Right cardiac atrium (tissue), 5 donors: ENCODE results near the gene COL4A1. TPM values are rescaled to one million over a fixed set of nuclear protein-coding genes. Genes with fewer than 3 reads are reported as not detected.
"Not testable (repeated sequence)": the region's sequence is repeated elsewhere in the genome, so short reads cannot be mapped to it uniquely, and the experiment has no call there.

Experiments used
- ATAC-seq, 2 donors: fragments of 200-7000 bp; cut with Tn5 transposase; one replicate each; pipeline versions ENCODE4 v1.8.0 to v1.9.1; 2020; ENCODE audit warnings: moderate library complexity in 2 of 2, mild to moderate bottlenecking in 1 of 2
- DNase-seq, 3 donors: peaks; one replicate each; pipeline ENCODE4 v3.0.0-alpha.2; 2020
- H3K27ac ChIP-seq: one replicate; pipeline ENCODE4 v1.5.1; 2013; ENCODE audit warnings: mild to moderate bottlenecking, low read length, control low read depth, moderate library complexity
- H3K27me3 ChIP-seq: one replicate; pipeline ENCODE4 v1.6.1; 2013; ENCODE audit not compliant: control insufficient read depth, insufficient read depth
- H3K4me1 ChIP-seq: one replicate; pipeline ENCODE4 v1.6.1; 2013; ENCODE audit warnings: low read length; ENCODE audit not compliant: control insufficient read depth, insufficient read depth
- H3K4me3 ChIP-seq: one replicate; pipeline ENCODE4 v1.5.1; 2013; ENCODE audit warnings: low read length, control low read depth
- H3K9me3 ChIP-seq: one replicate; pipeline ENCODE4 v1.6.1; 2013; ENCODE audit warnings: low read length; ENCODE audit not compliant: control insufficient read depth
- WGBS: extraction: QIAGEN DNeasy Blood & Tissue Kit; methylation state at CpG from one replicate; pipeline ENCODE4 v1.1.7; 2013; 5-methylcytosine and 5-hydroxymethylcytosine counted together
- intact Hi-C, 4 donors: fragments of 100-400 bp; cut with DNase I; formaldehyde crosslinking; loops; one replicate each; pipeline versions ENCODE4 v1.11.0 to v1.14.0; 2022 to 2023
- polyA plus RNA-seq: library from polyadenylated mRNA; stranded (reverse); fragments of 200-250 nt; gene quantifications from one replicate; pipeline ENCODE4 v1.2.3, GENCODE V29; 2013
- total RNA-seq, 4 donors: library from RNA; stranded (reverse); fragmentation: NEBNext Ultra II Directional; extraction: Animal tissue kit (Norgen Biotek cat#: 25700); gene quantifications; one replicate each; pipeline ENCODE4 v1.2.1, GENCODE V29; 2021
- donor health status: healthy with polysubstance abuse.
- donor health status: DM: no; HTN: yes; CAD: no.
- donor health status: DM: no; HTN: no; CAD: no.
- donor health status: DM: no; HTN: yes; CAD: no; lungs with severe emphysema.
- donor health status: DM: yes; HTN: yes; CAD: no.

The COL4A1 gene
- total and polyA plus RNA-seq, 5 donors, result 69.8 to 267 (median 102) TPM

- ATAC-seq (no peak), DNase-seq (no peak)
- intact Hi-C loops, result no loop called here
- Histone ChIP-seq H3K27ac (no peak overlapping the region), H3K4me1 (no peaks in the 10 kb centered on the region), H3K4me3 (no peak overlapping the region), H3K9me3 (no peaks in the 10 kb centered on the region), H3K27me3 (no peaks in the 10 kb centered on the region)
- WGBS, result 71% methylated on average over 2 of the region's 2 CpGs
These were observed 192.6 kb downstream of the COL4A1 start for GRCh38 chr13:110114316-110114715.

GRCh38 chr13:110113284-110113764 is 193.6 kb downstream of the COL4A1 start:
- no peaks in the 10 kb centered on the region for H3K27me3 ChIP-seq
- intact Hi-C loops, result no loop called here
- no peak overlapping the region for H3K27ac ChIP-seq
- ATAC-seq (no peak), DNase-seq (no peak)
- WGBS, result 76% methylated on average over 2 of the region's 2 CpGs
- H3K4me1 ChIP-seq, result peaks cover 2% of the 10 kb centered on the region
- H3K9me3 ChIP-seq, result no peaks in the 10 kb centered on the region
- H3K4me3 ChIP-seq, result no peak overlapping the region

DNA sequence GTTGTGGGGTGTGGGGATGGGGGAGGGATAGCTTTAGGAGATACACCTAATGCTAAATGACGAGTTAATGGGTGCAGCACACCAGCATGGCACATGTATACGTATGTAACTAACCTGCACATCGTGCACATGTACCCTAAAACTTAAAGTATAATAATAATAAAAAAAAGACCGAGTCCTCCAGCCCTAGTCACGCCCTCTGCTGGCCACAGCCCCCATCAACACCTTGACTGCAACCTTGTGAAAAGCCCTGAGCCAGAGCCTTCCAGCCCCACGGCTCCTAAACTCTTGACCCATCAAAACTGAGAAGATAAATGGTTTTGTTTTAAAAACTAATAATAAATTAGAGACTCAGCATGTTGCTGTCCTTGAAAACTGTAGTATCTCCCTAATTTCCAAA is 194.6 kb downstream of the COL4A1 start:
- DNase-seq, intact Hi-C loops, H3K4me1 ChIP-seq, ATAC-seq, H3K9me3 ChIP-seq, H3K27ac ChIP-seq, H3K4me3 ChIP-seq, H3K27me3 ChIP-seq: not testable (repeated sequence)
- 73% methylated on average over 6 of the region's 6 CpGs for WGBS

GRCh38 chr13:110110783-110111182 is 196.2 kb downstream of the COL4A1 start:
- 94% methylated on average over 19 of the region's 19 CpGs for WGBS
- DNase-seq (no peak), ATAC-seq (no peak)
- H3K27me3 ChIP-seq, result no peaks in the 10 kb centered on the region
- H3K4me1 ChIP-seq, result peaks cover 2% of the 10 kb centered on the region
- H3K4me3 ChIP-seq, result no peak overlapping the region
- intact Hi-C loops, result no loop called here
- H3K27ac ChIP-seq, result no peak overlapping the region
- H3K9me3 ChIP-seq, result no peaks in the 10 kb centered on the region

- peak; percentile 91 to 92 for ATAC-seq
- WGBS, result 32% methylated on average over 15 of the region's 15 CpGs
- H3K4me3 ChIP-seq, result no peak overlapping the region
- no peaks in the 10 kb centered on the region for H3K9me3 ChIP-seq
- H3K27ac ChIP-seq, result peak overlapping the region; percentile 68
- peaks cover 2% of the 10 kb centered on the region for H3K4me1 ChIP-seq
- intact Hi-C loops, result loop anchor here (5.0 to 10.0 kb wide), 6 partner anchors 235 to 1145 kb away; partner anchors contain the start of gene IRS2 (in 4 of the 4)
- DNase-seq, result peak; percentile 90 to 92 (median 90)
- H3K27me3 ChIP-seq, result no peaks in the 10 kb centered on the region
These were observed 197.0 kb downstream of the COL4A1 start for GRCh38 chr13:110109910-110110309.

GRCh38 chr13:110109140-110109783 is 197.7 kb downstream of the COL4A1 start:
- no peak for ATAC-seq
- H3K4me1 ChIP-seq, result peaks cover 2% of the 10 kb centered on the region
- H3K4me3 ChIP-seq, result no peak overlapping the region
- DNase-seq, result no peak
- no peaks in the 10 kb centered on the region for H3K9me3 ChIP-seq
- WGBS, result 50% methylated on average over 10 of the region's 10 CpGs
- peak overlapping the region; percentile 34 for H3K27ac ChIP-seq
- intact Hi-C loops, result loop anchor here (5.0 to 10.0 kb wide), 6 partner anchors 234 to 1144 kb away; partner anchors contain the start of gene IRS2 (in 4 of the 4)
- H3K27me3 ChIP-seq, result no peaks in the 10 kb centered on the region

DNA sequence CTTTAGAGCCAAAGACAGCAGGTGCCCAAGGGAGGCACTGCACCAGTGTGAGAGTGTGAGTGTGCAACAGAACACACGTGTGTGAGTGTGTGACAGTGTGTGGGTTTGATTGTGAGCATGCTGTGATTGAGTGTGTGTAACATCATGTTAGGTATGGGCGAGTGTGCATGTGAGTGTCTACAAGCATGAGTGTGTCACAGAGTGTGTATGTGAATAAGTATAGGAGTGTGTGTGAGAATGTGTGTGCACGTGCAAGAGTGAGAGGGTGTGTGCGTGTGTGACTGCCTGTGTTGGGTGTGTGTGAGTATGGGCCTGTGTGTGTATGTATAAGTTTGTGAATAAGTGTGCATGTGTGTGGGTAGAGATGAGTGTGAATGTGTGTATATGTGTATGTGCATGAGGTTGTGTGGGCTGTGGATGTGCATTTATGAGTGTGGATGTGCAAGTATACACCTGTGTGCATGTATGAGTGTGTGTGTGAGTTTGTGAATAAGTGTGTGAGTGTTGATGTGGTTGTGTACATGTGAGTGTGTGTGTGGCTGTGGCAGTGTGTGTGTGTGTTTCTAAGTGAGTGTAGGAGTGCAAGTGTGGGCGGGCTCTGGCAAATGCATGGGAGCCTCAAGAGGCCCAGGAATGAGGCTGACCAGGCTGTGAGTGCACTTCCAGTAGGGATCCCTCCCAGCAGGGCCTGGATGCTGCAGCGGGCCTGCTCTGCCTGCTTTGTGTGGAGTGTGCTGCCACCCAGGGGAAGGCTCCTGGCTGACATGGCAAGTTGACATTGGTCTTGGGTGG is 198.4 kb downstream of the COL4A1 start:
- 78% methylated on average over 6 of the region's 6 CpGs for WGBS
- H3K4me3 ChIP-seq, result no peak overlapping the region
- intact Hi-C loops, result loop anchor here (5.0 to 10.0 kb wide), 6 partner anchors 234 to 1144 kb away; partner anchors contain the start of gene IRS2 (in 4 of the 4)
- peaks cover 2% of the 10 kb centered on the region for H3K4me1 ChIP-seq
- no peaks in the 10 kb centered on the region for H3K27me3 ChIP-seq
- no peak overlapping the region for H3K27ac ChIP-seq
- DNase-seq (peak; percentile 86 to 93 (median 90)), ATAC-seq (peak; percentile 93 to 94)
- H3K9me3 ChIP-seq, result no peaks in the 10 kb centered on the region

- intact Hi-C loops, result loop anchor here (5.0 to 10.0 kb wide), 6 partner anchors 233 to 1143 kb away; partner anchors contain the start of gene IRS2 (in 4 of the 4)
- peak in 1 of 3 donors; percentile 61 for DNase-seq
- H3K4me3 ChIP-seq, result no peak overlapping the region
These were observed 199.2 kb downstream of the COL4A1 start for GRCh38 chr13:110107568-110108347.

DNA sequence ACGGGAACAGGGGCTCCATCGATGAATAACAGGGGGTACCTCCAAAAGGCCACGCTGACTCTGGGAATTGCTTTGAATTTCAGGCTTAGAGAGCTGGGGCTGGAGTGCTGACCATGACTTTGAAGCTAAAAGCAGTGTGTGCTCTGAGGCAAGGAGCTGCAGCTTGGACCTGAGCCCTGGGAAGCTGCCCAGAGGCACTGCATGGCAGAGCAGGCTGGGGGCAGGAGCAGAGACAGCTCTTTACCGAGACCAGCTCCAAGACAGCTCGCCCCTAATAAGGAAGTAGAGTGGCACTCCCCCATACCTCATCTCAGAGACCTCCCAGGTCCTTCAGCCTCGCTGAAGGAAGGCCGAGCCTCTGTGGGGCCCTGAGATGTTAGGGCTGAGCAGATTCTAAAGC is 200.2 kb downstream of the COL4A1 start:
- intact Hi-C loops, result loop anchor here (5.0 to 10.0 kb wide), 6 partner anchors 232 to 1142 kb away; partner anchors contain the start of gene IRS2 (in 4 of the 4)
- peak overlapping the region; percentile 54 for H3K27ac ChIP-seq
- peaks cover 2% of the 10 kb centered on the region for H3K4me1 ChIP-seq
- H3K9me3 ChIP-seq, result peaks cover 2% of the 10 kb centered on the region
- H3K27me3 ChIP-seq, result no peaks in the 10 kb centered on the region
- ATAC-seq (peak; percentile 45 to 65), DNase-seq (peak; percentile 56 to 87 (median 84))
- 46% methylated on average over 7 of the region's 7 CpGs for WGBS
- no peak overlapping the region for H3K4me3 ChIP-seq

More at GRCh38 chr13:110107568-110108347, 199.2 kb downstream of the COL4A1 start:
- Histone ChIP-seq H3K9me3 (no peaks in the 10 kb centered on the region), H3K27ac (no peak overlapping the region), H3K4me1 (peaks cover 2% of the 10 kb centered on the region), H3K27me3 (no peaks in the 10 kb centered on the region)
- WGBS, result 91% methylated on average over 22 of the region's 22 CpGs
- ATAC-seq, result no peak

DNA sequence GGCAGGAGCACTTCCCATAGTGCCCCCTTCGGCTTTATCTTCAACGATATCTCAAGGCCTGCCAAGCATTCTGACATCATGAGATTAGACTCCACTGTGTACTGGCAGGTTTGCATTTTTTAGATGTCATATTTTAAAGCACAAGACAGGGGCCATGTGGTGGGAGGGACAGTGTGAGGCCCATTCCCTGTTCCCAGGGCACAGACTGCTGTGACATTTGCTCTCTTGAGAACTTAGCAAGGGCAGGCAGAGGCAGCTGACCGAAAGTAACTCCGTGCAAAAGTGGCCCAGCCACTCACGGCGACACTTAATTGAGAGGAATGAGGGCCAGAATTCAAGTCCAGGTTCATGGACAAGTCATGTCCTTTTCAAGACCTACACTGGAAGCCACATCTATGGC is 201.8 kb downstream of the COL4A1 start:
- WGBS, result 58% methylated on average over 6 of the region's 6 CpGs
- ATAC-seq (no peak), DNase-seq (no peak)
- Histone ChIP-seq H3K4me1 (peaks cover 2% of the 10 kb centered on the region), H3K27me3 (no peaks in the 10 kb centered on the region), H3K4me3 (no peak overlapping the region), H3K9me3 (peaks cover 2% of the 10 kb centered on the region), H3K27ac (no peak overlapping the region)
- intact Hi-C loops, result loop anchor here (5.0 to 10.0 kb wide), 6 partner anchors 230 to 1140 kb away; partner anchors contain the start of gene IRS2 (in 4 of the 4)
